Measurements from ENCODE around the gene VGLL2. TPM values are rescaled to one million over a fixed set of nuclear protein-coding genes. Genes with fewer than 3 reads are reported as not detected.

The VGLL2 gene
- polyA plus RNA-seq, 2 of the 4 experiments (the other 2 are of a cell fraction), result not detected

- H3K9me3 ChIP-seq, result no peaks in the 10 kb centered on the region
- ChIA-PET POLR2A (no interaction called here), CTCF (interaction anchor here (0.6 to 1.2 kb wide), 2 partner anchors 14 to 405 kb away, joined by 3 read pairs; no protein-coding TSS in a partner anchor)
- DNase-seq (ENCODE audit: low read depth in 1 of 2, low spot score in 1 of 2), result no peak
- WGBS (ENCODE audit: missing lambda C conversion rate), result 7% methylated on average over 3 of the region's 3 CpGs
- no peak overlapping the region for H3K4me3 ChIP-seq
- ATAC-seq, result peak; percentile 66 to 74; a peak in 5 of 6 replicates
- H3K4me2 ChIP-seq, result no peak overlapping the region
- FAIRE-seq, result no peak
- TF ChIP-seq BCL3 (IDR thresholded peaks at IDR 0.05) (no peak), MAZ (IDR thresholded peaks at IDR 0.05; ENCODE audit: borderline replicate concordance, low read depth, low read length) (no peak), CTCF (IDR thresholded peaks at IDR 0.05) (peak; percentile 25; the same call in 2 of the 3 replicates), RAD21 (conservative IDR thresholded peaks at IDR 0.05 in 1 of 2, IDR thresholded peaks at IDR 0.05 in 1 of 2) (peak in 1 of 2 experiments; percentile 25; a peak in 1 of 5 replicates), POLR2AphosphoS2 (conservative IDR thresholded peaks at IDR 0.05; ENCODE audit: low read length) (no peak), HDAC2 (IDR thresholded peaks at IDR 0.05) (no peak), MYC (IDR thresholded peaks at IDR 0.05; ENCODE audit: borderline replicate concordance, low read length) (no peak), POLR2A (IDR thresholded peaks at IDR 0.05; ENCODE audit: low read length) (no peak), ZC3H11A (IDR thresholded peaks at IDR 0.05) (no peak), E2F6 (IDR thresholded peaks at IDR 0.05; ENCODE audit: borderline replicate concordance, low read depth) (no peak), GATA3 (IDR thresholded peaks at IDR 0.05; ENCODE audit: borderline replicate concordance) (no peak), CEBPB (IDR thresholded peaks at IDR 0.05) (no peak)
- H3K27ac ChIP-seq, result no peak overlapping the region
- H3K4me1 ChIP-seq, result no peaks in the 10 kb centered on the region
Observed at GRCh38 chr6:117280922-117281321, 15.6 kb downstream of the VGLL2 start.

- H3K4me3 ChIP-seq, result no peak overlapping the region
- no peaks in the 10 kb centered on the region for H3K9me3 ChIP-seq
- TF ChIP-seq ESRRA (IDR thresholded peaks at IDR 0.05; ENCODE audit: borderline replicate concordance, low read length), result no peak
- no peak for TF ChIP-seq EHMT2 (IDR thresholded peaks at IDR 0.05; ENCODE audit: low read depth)
- no peak for TF ChIP-seq FOXS1 (CRISPR knock-in tag; IDR thresholded peaks at IDR 0.05)
- no peak for TF ChIP-seq KDM1A (IDR thresholded peaks at IDR 0.05; ENCODE audit: low read depth)
- TF ChIP-seq NR3C1 (IDR thresholded peaks at IDR 0.05), result no peak
- no peak for TF ChIP-seq PBX3 (IDR thresholded peaks at IDR 0.05)
- no peak for TF ChIP-seq CTCF (IDR thresholded peaks at IDR 0.05)
- no peak for TF ChIP-seq ELK1 (IDR thresholded peaks at IDR 0.05; ENCODE audit: low read depth, low read length)
- no peak for TF ChIP-seq RAD21 (conservative IDR thresholded peaks at IDR 0.05 in 1 of 2, IDR thresholded peaks at IDR 0.05 in 1 of 2)
- TF ChIP-seq JUNB (IDR thresholded peaks at IDR 0.05), result no peak
- no peak for TF ChIP-seq SMC3 (IDR thresholded peaks at IDR 0.05)
- no peak for TF ChIP-seq POLR2A (IDR thresholded peaks at IDR 0.05; ENCODE audit: low read length)
- no peak for TF ChIP-seq ZSCAN20 (CRISPR knock-in tag; IDR thresholded peaks at IDR 0.05)
- no peak for TF ChIP-seq JUN (IDR thresholded peaks at IDR 0.05)
- no peak for TF ChIP-seq ZFP36 (IDR thresholded peaks at IDR 0.05; ENCODE audit: borderline replicate concordance, partially characterized antibody)
- H3K27ac ChIP-seq, result no peak overlapping the region
- 51% methylated on average over 3 of the region's 3 CpGs for WGBS (ENCODE audit: missing lambda C conversion rate)
- CTCF ChIA-PET, result no interaction called here
- DNase-seq (ENCODE audit: low read depth in 1 of 2, low spot score in 1 of 2), result no peak
- POLR2A ChIA-PET, result no interaction called here
- ATAC-seq, result no peak
- no peak overlapping the region for H3K4me2 ChIP-seq
- H3K4me1 ChIP-seq, result no peaks in the 10 kb centered on the region
- no peak for FAIRE-seq
Observed at GRCh38 chr6:117288083-117288715, 22.8 kb downstream of the VGLL2 start.

All from A549 (cell line).